GM19193 (cell line): ENCODE measurements around the gene LAMC3.

Experiments
- POLR2A ChIP-seq: IDR thresholded peaks from 4 replicates; pipeline ENCODE4 v1.6.1; 2011; ENCODE audit not compliant: insufficient read depth, insufficient read length; ENCODE audit errors: extremely low read depth

LAMC3 gene

GRCh38 chr9:131021785-131022184, 12.8 kb downstream of the LAMC3 start:
- no peak for TF ChIP-seq POLR2A

DNA sequence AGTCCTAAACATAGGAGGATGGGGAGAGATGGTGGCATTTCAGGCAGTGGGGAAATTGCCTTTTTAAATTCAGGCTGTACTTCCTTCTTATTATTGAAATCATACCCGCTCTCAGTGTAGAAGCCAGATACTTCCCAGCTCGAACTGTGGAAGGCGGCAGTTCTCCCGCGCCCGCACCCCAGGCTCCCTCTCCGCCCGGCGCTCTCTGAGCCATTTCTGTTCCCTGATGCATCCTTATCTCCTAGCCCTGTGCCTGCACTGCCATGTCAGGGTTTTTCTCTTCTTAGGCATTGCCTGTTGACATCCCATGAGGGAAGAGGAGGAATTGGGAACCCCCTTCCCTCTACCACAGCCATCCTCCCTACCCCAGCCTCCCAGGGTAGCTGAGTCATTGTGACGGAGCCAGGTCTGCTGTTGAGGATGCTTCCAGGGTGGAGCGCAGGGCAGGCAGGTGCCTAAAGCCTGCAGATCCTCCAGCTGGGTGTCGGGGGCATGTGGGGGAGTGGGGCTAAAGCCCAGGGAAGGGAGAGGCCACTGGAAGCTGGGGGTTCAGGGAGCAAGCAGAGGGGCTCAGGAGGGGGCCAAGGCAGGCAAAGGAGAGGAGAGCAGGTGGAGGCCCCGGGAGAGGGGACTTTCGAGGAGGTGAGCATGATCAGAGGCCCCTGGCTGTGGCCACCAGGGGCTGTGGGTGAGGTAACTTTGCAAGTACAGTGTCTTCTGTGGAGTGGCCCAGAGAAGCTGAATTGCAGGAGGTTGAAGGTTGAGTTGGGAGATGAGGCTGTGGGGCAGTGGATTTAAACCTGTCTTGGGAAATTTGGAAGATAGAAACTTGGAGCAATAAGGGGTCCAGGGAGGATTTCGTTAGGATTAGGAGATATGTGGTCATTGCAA, 16.2 kb downstream of the LAMC3 start:
- no peak for TF ChIP-seq POLR2A

DNA sequence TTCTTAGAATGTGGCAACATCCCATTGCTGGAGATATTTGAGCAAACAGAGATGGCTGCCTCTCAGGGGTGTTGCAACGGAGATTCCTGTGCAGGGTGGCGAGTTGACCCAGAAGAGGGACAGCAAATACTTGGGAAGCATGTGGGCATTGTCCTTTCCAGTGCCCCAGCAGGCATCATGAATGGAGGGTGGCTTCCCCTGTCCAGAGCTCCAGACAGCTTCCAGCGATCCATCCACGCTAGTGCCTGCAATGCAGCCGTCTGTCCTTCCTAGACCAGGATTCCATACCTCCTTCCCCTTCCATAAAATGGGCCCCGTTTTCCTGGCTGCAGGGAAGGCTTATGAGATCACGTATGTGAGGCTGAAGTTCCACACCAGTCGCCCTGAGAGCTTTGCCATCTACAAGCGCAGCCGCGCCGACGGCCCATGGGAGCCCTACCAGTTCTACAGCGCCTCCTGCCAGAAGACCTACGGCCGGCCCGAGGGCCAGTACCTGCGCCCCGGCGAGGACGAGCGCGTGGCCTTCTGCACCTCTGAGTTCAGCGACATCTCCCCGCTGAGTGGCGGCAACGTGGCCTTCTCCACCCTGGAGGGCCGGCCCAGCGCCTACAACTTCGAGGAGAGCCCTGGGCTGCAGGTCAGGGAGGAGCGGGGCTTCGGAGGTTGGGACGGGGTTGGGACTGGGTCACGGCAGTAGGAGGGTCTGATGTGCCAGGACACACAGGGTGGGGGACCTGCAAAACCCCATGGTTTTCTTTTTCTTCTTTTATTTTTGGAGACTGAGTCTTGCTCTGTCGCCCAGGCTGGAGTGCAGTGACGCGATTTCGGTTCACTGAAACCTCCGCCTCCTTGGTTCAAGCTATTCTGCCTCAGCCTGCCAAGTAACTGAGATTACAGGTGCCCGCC, 17.2 kb downstream of the LAMC3 start:
- TF ChIP-seq POLR2A = no peak

DNA sequence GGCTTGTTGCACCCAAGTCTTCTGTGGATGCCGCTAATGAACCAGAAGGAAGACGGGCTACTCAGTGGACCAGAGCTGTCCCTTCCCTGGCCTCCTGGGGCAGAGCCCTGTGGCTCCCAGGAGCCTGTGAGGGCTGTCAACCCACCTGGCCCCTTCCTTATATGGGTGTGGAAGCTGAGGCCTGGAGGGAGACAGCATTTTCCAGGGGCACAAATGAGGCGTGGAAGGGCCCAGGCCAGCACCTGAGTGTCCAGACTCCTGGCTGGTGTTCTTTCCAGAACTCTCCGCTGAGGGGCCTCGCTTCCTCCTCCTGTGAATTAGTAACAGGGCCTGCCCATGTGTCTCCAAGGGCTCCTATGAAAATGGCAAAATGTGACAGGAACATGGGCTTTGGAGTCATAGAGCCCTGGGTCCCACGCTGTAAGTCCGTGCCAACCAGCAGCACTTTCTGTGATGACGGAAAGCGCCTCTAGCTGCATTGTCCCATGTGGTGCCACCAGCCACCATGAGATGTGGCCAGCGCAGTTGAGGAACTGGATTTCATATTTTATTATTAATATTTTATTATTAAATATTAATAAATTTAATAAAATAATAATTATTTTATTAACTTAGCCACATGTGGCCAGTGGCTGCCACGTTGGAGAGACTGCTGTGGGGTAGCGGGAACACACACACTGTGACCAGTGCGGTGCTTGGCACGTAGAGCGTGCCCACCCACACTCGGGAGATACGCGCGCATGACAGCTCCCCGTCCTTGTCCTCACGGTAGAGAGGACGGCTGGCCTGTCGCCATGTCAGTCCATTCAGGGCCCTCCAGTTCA, 18.3 kb downstream of the LAMC3 start:
- no peak for TF ChIP-seq POLR2A

DNA sequence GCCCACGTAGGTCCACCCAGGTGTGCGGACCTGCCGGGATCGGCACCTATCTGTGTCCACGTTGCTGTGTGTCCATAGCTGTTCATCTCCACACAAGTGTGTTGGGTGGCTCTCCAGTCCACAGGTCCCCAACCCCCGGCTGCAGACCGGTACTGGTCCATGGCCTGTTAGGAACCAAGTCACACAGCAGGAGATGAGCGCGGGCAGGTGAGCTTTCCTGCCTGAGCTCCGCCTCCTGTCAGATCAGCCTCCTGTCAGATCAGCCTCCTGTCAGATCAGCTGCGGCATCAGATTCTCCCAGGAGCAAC, 18.9 kb downstream of the LAMC3 start:
- TF ChIP-seq POLR2A = no peak

DNA sequence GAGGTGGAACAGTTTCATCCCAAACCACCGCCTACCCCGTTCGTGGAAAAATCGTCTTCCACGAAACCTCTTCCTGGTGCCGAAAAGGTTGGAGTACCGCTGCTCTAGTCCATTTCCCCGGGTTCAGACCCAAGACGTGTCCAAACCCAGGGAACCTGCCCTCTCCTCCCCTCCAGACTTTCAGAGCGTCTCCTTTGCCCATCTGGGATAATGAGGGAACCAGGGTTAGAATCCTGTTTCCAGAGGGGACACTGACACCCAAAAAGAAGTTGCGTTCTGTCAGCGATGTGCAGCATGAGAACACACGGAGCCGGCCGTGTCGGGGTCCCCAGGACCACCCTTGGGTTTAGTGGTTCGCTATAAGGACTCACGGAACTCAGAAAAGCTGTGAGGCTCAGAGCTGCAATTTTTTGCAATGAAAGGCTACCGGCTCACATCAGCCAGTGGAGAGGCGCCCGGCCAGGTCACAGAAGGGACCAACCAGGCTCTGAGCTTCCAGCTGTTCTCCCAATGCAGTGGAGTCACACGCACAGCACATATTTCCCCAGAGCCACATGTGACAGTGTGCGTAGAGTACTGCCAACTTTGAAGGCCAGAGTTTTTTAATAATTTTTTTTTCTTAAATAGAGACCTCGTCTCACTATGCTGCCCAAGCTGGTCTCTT, 19.4 kb downstream of the LAMC3 start:
- no peak for TF ChIP-seq POLR2A

- no peak for TF ChIP-seq POLR2A
Measured at GRCh38 chr9:131028931-131029573, 20.1 kb downstream of the LAMC3 start.

DNA sequence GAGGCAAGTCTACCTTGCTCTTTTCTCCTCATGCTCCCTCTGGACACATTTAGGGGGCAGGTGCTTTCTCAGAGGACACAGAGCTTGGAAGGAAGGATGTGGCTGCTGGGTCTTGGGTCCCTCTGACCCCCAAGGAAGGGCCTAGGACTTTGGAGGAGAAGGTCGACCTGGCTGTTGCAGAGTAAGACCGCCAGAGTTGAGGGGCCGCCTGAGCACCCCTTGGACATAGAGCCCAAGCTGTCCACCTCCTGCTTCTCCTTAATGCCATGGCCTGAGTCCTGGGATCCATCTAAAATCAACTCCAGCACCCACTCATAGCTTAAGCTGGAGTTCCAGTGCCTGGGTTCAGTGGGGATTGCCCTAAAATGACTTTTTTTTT, 20.6 kb downstream of the LAMC3 start:
- TF ChIP-seq POLR2A = no peak

- no peak for TF ChIP-seq POLR2A
Measured at GRCh38 chr9:131030239-131031004, 21.4 kb downstream of the LAMC3 start.

GRCh38 chr9:131031005-131031641, 22.1 kb downstream of the LAMC3 start:
- TF ChIP-seq POLR2A = no peak

DNA sequence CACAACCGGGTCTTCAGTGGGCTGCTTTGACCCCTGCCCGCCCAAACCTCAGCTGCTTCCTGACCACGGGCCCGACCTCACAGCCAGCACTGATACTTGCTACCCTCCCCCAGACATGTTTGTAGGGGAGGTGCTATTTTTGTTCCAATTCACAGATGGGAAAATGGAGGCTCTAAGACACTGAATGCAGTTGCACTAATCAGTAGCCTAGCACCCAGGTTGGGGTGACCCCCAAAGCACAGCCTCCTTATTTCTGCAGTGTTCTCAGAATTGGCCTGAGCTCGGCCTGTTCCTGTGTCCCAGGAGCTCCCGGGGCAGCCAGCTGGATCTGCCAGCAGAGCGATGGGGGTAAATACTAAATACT, 22.6 kb downstream of the LAMC3 start:
- TF ChIP-seq POLR2A = no peak

GRCh38 chr9:131032384-131032783, 23.4 kb downstream of the LAMC3 start:
- TF ChIP-seq POLR2A = no peak
